ENCODE results near the gene CLDN2. TPM values are rescaled to one million over a fixed set of nuclear protein-coding genes. Genes with fewer than 3 reads are reported as not detected.

Gene CLDN2
- total RNA-seq, 6 experiments from 2014 or later, result not detected

GRCh38 chrX:106894392-106894909, 25.8 kb upstream of the CLDN2 start:
- peaks cover 5% of the 10 kb centered on the region; the same call in 1 of the 2 replicates for H3K27me3 Mint-ChIP-seq (ENCODE audit: insufficient read depth)
- no peaks in the 10 kb centered on the region for H3K36me3 Mint-ChIP-seq (ENCODE audit: low read depth)
- peak overlapping the region; percentile 82 for H3K27ac Mint-ChIP-seq
- peak; percentile 86 for TF ChIP-seq CTCF (IDR thresholded peaks at IDR 0.05)
- H3K4me3 Mint-ChIP-seq, result peak overlapping the region; percentile 43; the same call in 1 of the 2 replicates
- peaks cover 50% of the 10 kb centered on the region for H3K4me1 Mint-ChIP-seq (ENCODE audit: low read depth)
- H3K9me3 Mint-ChIP-seq, result no peaks in the 10 kb centered on the region
- peak; percentile 61 for DNase-seq

GRCh38 chrX:106894978-106895452, 25.2 kb upstream of the CLDN2 start:
- peak; percentile 63 for DNase-seq
- no peak for TF ChIP-seq CTCF (IDR thresholded peaks at IDR 0.05)
- H3K4me3 Mint-ChIP-seq, result peak overlapping the region; percentile 46
- no peaks in the 10 kb centered on the region for H3K9me3 Mint-ChIP-seq
- peak overlapping the region; percentile 82 for H3K27ac Mint-ChIP-seq
- H3K27me3 Mint-ChIP-seq (ENCODE audit: insufficient read depth), result peaks cover 5% of the 10 kb centered on the region; the same call in 1 of the 2 replicates
- no peaks in the 10 kb centered on the region for H3K36me3 Mint-ChIP-seq (ENCODE audit: low read depth)
- H3K4me1 Mint-ChIP-seq (ENCODE audit: low read depth), result peaks cover 56% of the 10 kb centered on the region

GRCh38 chrX:106897259-106897658, 22.9 kb upstream of the CLDN2 start:
- DNase-seq, result peak; percentile 34
- TF ChIP-seq CTCF (IDR thresholded peaks at IDR 0.05), result no peak
- Mint-ChIP-seq H3K27me3 (ENCODE audit: insufficient read depth) (peaks cover 8% of the 10 kb centered on the region; the same call in 1 of the 2 replicates), H3K4me1 (ENCODE audit: low read depth) (peaks cover 54% of the 10 kb centered on the region), H3K36me3 (ENCODE audit: low read depth) (no peaks in the 10 kb centered on the region), H3K4me3 (no peak overlapping the region), H3K9me3 (no peaks in the 10 kb centered on the region), H3K27ac (peak overlapping the region; percentile 71; the same call in 1 of the 2 replicates)

- TF ChIP-seq CTCF (IDR thresholded peaks at IDR 0.05), result peak; percentile 68; the same call in 1 of the 2 replicates
- H3K27ac Mint-ChIP-seq, result no peak overlapping the region
- H3K9me3 Mint-ChIP-seq, result no peaks in the 10 kb centered on the region
- peak; percentile 44 for DNase-seq
- H3K4me1 Mint-ChIP-seq (ENCODE audit: low read depth), result peaks cover 54% of the 10 kb centered on the region
- H3K4me3 Mint-ChIP-seq, result no peak overlapping the region
- H3K27me3 Mint-ChIP-seq (ENCODE audit: insufficient read depth), result peaks cover 3% of the 10 kb centered on the region; the same call in 1 of the 2 replicates
- no peaks in the 10 kb centered on the region for H3K36me3 Mint-ChIP-seq (ENCODE audit: low read depth)
Observed at GRCh38 chrX:106898462-106898861, 21.7 kb upstream of the CLDN2 start.

- H3K9me3 Mint-ChIP-seq, result no peaks in the 10 kb centered on the region
- peaks cover 54% of the 10 kb centered on the region for H3K4me1 Mint-ChIP-seq (ENCODE audit: low read depth)
- TF ChIP-seq CTCF (IDR thresholded peaks at IDR 0.05), result no peak
- H3K4me3 Mint-ChIP-seq, result no peak overlapping the region
- H3K27ac Mint-ChIP-seq, result no peak overlapping the region
- DNase-seq, result no peak
- H3K27me3 Mint-ChIP-seq (ENCODE audit: insufficient read depth), result peaks cover 3% of the 10 kb centered on the region; the same call in 1 of the 2 replicates
- no peaks in the 10 kb centered on the region for H3K36me3 Mint-ChIP-seq (ENCODE audit: low read depth)
Observed at GRCh38 chrX:106899276-106899675, 20.9 kb upstream of the CLDN2 start.
